ENCODE data around the gene ADCY3. TPM values are rescaled to one million over a fixed set of nuclear protein-coding genes. Genes with fewer than 3 reads are reported as not detected.

ADCY3 gene
- total RNA-seq, 1 experiment from 2014 or later = 39.5 TPM

- WGBS (ENCODE audit: extremely low coverage, insufficient read length, low lambda C conversion rate) = no CpG with 5 or more reads among the region's 10 CpGs
- H3K27ac Mint-ChIP-seq = peak overlapping the region in 2 of 3 experiments; percentile 10 to 96; a peak in 3 of 7 replicates
- no peak overlapping the region for H3K14ac ChIP-seq (ENCODE audit: insufficient read depth, low read length)
- no peaks in the 10 kb centered on the region for H3K4me1 ChIP-seq (ENCODE audit: insufficient read depth, low read length)
- no peak overlapping the region for H2AK5ac ChIP-seq (ENCODE audit: insufficient read length, low read length)
- peaks cover 21 to 41% (median 34%) of the 10 kb centered on the region in 3 experiments for H3K36me3 Mint-ChIP-seq (ENCODE audit: insufficient read depth in 1 of 3, low read depth in 3 of 3)
- no peak overlapping the region for H3K18ac ChIP-seq (ENCODE audit: insufficient read length, low read depth, low read length)
- no peak overlapping the region for H2BK20ac ChIP-seq (ENCODE audit: low read depth, low read length, poor library complexity, severe bottlenecking)
- no peak overlapping the region for H4K5ac ChIP-seq (ENCODE audit: insufficient read length, low read depth, low read length)
- no peak overlapping the region for H2BK12ac ChIP-seq (ENCODE audit: insufficient read length, low read depth, low read length)
- no peak overlapping the region for H4K8ac ChIP-seq (replicated peaks; ENCODE audit: insufficient read length, low read depth, low read length)
- H3K27ac ChIP-seq (ENCODE audit: insufficient read length, low read depth, low read length) = no peak overlapping the region
- no peak overlapping the region for H3K4ac ChIP-seq (ENCODE audit: low read depth, low read length)
- no peak overlapping the region for H4K91ac ChIP-seq (ENCODE audit: insufficient read length, low read depth, low read length)
- TF ChIP-seq CTCF (conservative IDR thresholded peaks at IDR 0.05) = no peak
- no peak overlapping the region for H3K4me2 ChIP-seq (ENCODE audit: insufficient read depth, insufficient read length, low read length)
- H3K23me2 ChIP-seq (ENCODE audit: insufficient read length, low read depth, low read length, poor library complexity, severe bottlenecking) = no peaks in the 10 kb centered on the region
- no peak for DNase-seq
- H3K9ac ChIP-seq (ENCODE audit: extremely low read depth, insufficient read length, low read length) = no peak overlapping the region
- H3K27me3 Mint-ChIP-seq (ENCODE audit: low read depth) = no peaks in the 10 kb centered on the region; the same call in 1 of the 2 replicates
- H2BK15ac ChIP-seq (ENCODE audit: low read depth, low read length) = no peak overlapping the region
- H2BK120ac ChIP-seq (ENCODE audit: low read depth, low read length, poor library complexity, severe bottlenecking) = no peak overlapping the region
- no peaks in the 10 kb centered on the region for H3K27me3 ChIP-seq (ENCODE audit: insufficient read depth, low read length)
- no peak overlapping the region for H3K23ac ChIP-seq (ENCODE audit: insufficient read length, low read depth, low read length)
- H3T11ph ChIP-seq (ENCODE audit: low read length) = no peak overlapping the region
- no peak overlapping the region for H3K4me3 Mint-ChIP-seq
- H3K4me1 Mint-ChIP-seq = peaks cover 11 to 15% of the 10 kb centered on the region in 2 experiments
- no peaks in the 10 kb centered on the region for H4K20me1 ChIP-seq (ENCODE audit: control insufficient read depth, insufficient read depth, insufficient read length)
- no peak overlapping the region for H2AFZ ChIP-seq (ENCODE audit: low read length)
- no peak overlapping the region for H2BK5ac ChIP-seq (ENCODE audit: insufficient read length, low read length)
- H3K9me3 ChIP-seq (ENCODE audit: control insufficient read depth, low read depth, low read length) = no peaks in the 10 kb centered on the region
- H3K9me3 Mint-ChIP-seq = peaks cover 0 to 7% of the 10 kb centered on the region in 2 experiments; a peak in 3 of 5 replicates
- H3K79me1 ChIP-seq (ENCODE audit: insufficient read depth, low read depth, low read length, poor library complexity, severe bottlenecking) = no peaks in the 10 kb centered on the region
- peaks cover 2% of the 10 kb centered on the region; the same call in 1 of the 2 replicates for H3K79me2 ChIP-seq (ENCODE audit: insufficient read depth, low read length)
- H3K56ac ChIP-seq (ENCODE audit: insufficient read length, low read depth, low read length) = no peak overlapping the region
These were observed 7.1 kb downstream of the ADCY3 start for GRCh38 chr2:24912986-24913385.

Measured in H9 (cell line).